Endothelial cell of umbilical vein (primary cell): Measurements from ENCODE around the gene LUZP4. TPM values are rescaled to one million over a fixed set of nuclear protein-coding genes. Genes with fewer than 3 reads are reported as not detected.

Source experiments
- BruUV-seq: library from RNA; stranded (reverse); fragments of 400-500 nt; replicated peaks from 2 replicates; lab custom pipeline; 2021; lab: Mats Ljungman, UMichigan
- CTCF ChIA-PET: fragments of 300-600, 350-600 bp; sonication (Branson Sonifier 250); formaldehyde crosslinking; loops from one replicate; lab custom pipeline; 2021; ENCODE audit warnings: antibody characterized with exemption, inconsistent platforms; lab: Charles Lee
- POLR2A ChIA-PET: fragments of 300-600, 350-600 bp; sonication (Branson Sonifier 250); formaldehyde crosslinking; loops from one replicate; lab custom pipeline; 2021; ENCODE audit warnings: antibody characterized with exemption, inconsistent platforms; lab: Charles Lee
- DNase-seq: peaks from one replicate; pipeline ENCODE4 v3.0.0-alpha.2; 2011; ENCODE audit warnings: low read depth, low spot score
- FAIRE-seq: peaks from 2 replicates; lab custom pipeline; 2011; peaks lifted over from hg19 to GRCh38; lab: Jason Lieb, UNC
- H2AFZ ChIP-seq: 2 replicates; pipeline ENCODE4 v1.6.0; 2012; ENCODE audit warnings: low read depth, low read length, control low read depth, inconsistent platforms
- H3K27ac ChIP-seq: 2 replicates; pipeline ENCODE4 v1.5.1; 2011; ENCODE audit warnings: low read depth, mild to moderate bottlenecking, control low read depth, low read length, moderate library complexity; ENCODE audit not compliant: insufficient read depth
- H3K27me3 ChIP-seq, 2 experiments: 2 replicates each; pipeline versions ENCODE4 v1.6.0 to v1.6.1; 2011; ENCODE audit warnings: low read length in 2 of 2, mixed read lengths in 1 of 2; ENCODE audit not compliant: control insufficient read depth in 2 of 2, insufficient read depth in 2 of 2
- H3K36me3 ChIP-seq, 2 experiments: 2 replicates in 1 of 2; 3 replicates in 1 of 2; pipeline ENCODE4 v1.5.1; 2011; ENCODE audit warnings: low read length in 2 of 2, mild to moderate bottlenecking in 1 of 2, moderate library complexity in 1 of 2; ENCODE audit not compliant: control insufficient read depth in 2 of 2, insufficient read depth in 2 of 2; ENCODE audit errors: extremely low read depth in 1 of 2
- H3K4me1 ChIP-seq: 3 replicates; pipeline ENCODE4 v1.5.1; 2011; ENCODE audit warnings: mild to moderate bottlenecking, low read length; ENCODE audit not compliant: control insufficient read depth, insufficient read depth; ENCODE audit errors: extremely low read depth
- H3K4me2 ChIP-seq: 2 replicates; pipeline ENCODE4 v1.6.1; 2011; ENCODE audit warnings: low read length, control low read depth, mixed read lengths; ENCODE audit not compliant: insufficient read depth
- H3K4me3 ChIP-seq, 3 experiments: fragments of 200-600 bp in 1 of 3; sonication (generic), shearing (Covaris generic) in 1 of 3; replicated peaks in 1 of 3; 2 replicates each; pipeline ENCODE4 v1.5.1; 2011 to 2016; ENCODE audit warnings: control low read depth in 3 of 3, low read length in 3 of 3, mild to moderate bottlenecking in 2 of 3, inconsistent platforms in 1 of 3, low read depth in 1 of 3, moderate library complexity in 1 of 3; ENCODE audit not compliant: insufficient read depth in 1 of 3
- H3K79me2 ChIP-seq: 2 replicates; pipeline ENCODE4 v1.6.0; 2012; ENCODE audit warnings: low read length, inconsistent platforms; ENCODE audit not compliant: control insufficient read depth, insufficient read depth
- H3K9ac ChIP-seq: replicated peaks from 2 replicates; pipeline ENCODE3; 2011; ENCODE audit warnings: low read length, control low read depth; ENCODE audit not compliant: insufficient read depth; ENCODE audit errors: extremely low read depth
- H3K9me1 ChIP-seq: replicated peaks from 3 replicates; pipeline ENCODE4 v1.6.0; 2011; ENCODE audit warnings: mild to moderate bottlenecking, low read length; ENCODE audit not compliant: control insufficient read depth, insufficient read depth; ENCODE audit errors: extremely low read depth
- H3K9me3 ChIP-seq: replicated peaks from 2 replicates; pipeline ENCODE4 v1.5.1; 2012; ENCODE audit warnings: low read length, inconsistent platforms; ENCODE audit not compliant: control insufficient read depth, insufficient read depth
- H4K20me1 ChIP-seq: replicated peaks from 2 replicates; pipeline ENCODE3; 2011; ENCODE audit warnings: mild to moderate bottlenecking, low read length; ENCODE audit not compliant: control insufficient read depth, insufficient read depth; ENCODE audit errors: extremely low read depth
- CTCF ChIP-seq, 2 donors: IDR thresholded peaks; 1 replicate in 1 of 2; 2 replicates in 1 of 2; pipeline ENCODE4 v1.5.1; 2011; ENCODE audit warnings: low read length in 2 of 2, mild to moderate bottlenecking in 2 of 2, moderate library complexity in 2 of 2, control low read depth in 1 of 2, inconsistent platforms in 1 of 2, low read depth in 1 of 2; ENCODE audit not compliant: insufficient read depth in 1 of 2; ENCODE audit errors: extremely low read depth in 1 of 2
- EZH2 ChIP-seq: IDR thresholded peaks from 2 replicates; pipeline ENCODE4 v1.6.1; 2012; ENCODE audit warnings: borderline replicate concordance, low read depth, mild to moderate bottlenecking, moderate library complexity, low read length, inconsistent platforms; ENCODE audit not compliant: severe bottlenecking
- FOS ChIP-seq: IDR thresholded peaks from 2 replicates; pipeline ENCODE4 v1.6.1; 2011; ENCODE audit warnings: mild to moderate bottlenecking, low read length, moderate library complexity, borderline replicate concordance; ENCODE audit not compliant: insufficient read depth
- GATA2 ChIP-seq: IDR thresholded peaks from 2 replicates; pipeline ENCODE4 v1.7.0; 2011; ENCODE audit warnings: low read depth, mild to moderate bottlenecking, moderate library complexity, mixed read lengths, low read length; ENCODE audit not compliant: insufficient read length, insufficient read depth
- JUN ChIP-seq: IDR thresholded peaks from 2 replicates; pipeline ENCODE4 v1.6.1; 2011; ENCODE audit warnings: borderline replicate concordance, low read depth; ENCODE audit not compliant: insufficient read length, insufficient read depth
- MAX ChIP-seq: IDR thresholded peaks from 2 replicates; pipeline ENCODE4 v1.6.1; 2011; ENCODE audit not compliant: insufficient read depth, insufficient read length
- MYC ChIP-seq: IDR thresholded peaks from one replicate; pipeline ENCODE4 v1.6.1; 2011; ENCODE audit warnings: mild to moderate bottlenecking, low read depth, low read length
- POLR2A ChIP-seq: IDR thresholded peaks from 2 replicates; pipeline ENCODE4 v1.6.1; 2012; ENCODE audit warnings: low read depth, mild to moderate bottlenecking, control low read depth, low read length
- POLR2AphosphoS5 ChIP-seq: IDR thresholded peaks from 2 replicates; pipeline ENCODE4 v1.6.1; 2012; ENCODE audit warnings: low read depth, mild to moderate bottlenecking, control low read depth, low read length, moderate library complexity; ENCODE audit not compliant: insufficient read depth
- dilution Hi-C: fragments of 300-500 bp; cut with MboI; formaldehyde crosslinking; loops from one replicate; pipeline ENCODE4 v1.15.0; 2019; ENCODE audit warnings: low sequenced_read_pairs; ENCODE audit not compliant: extremely low pct_ligation_motif_present
- intact Hi-C: fragments of 100-400 bp; cut with micrococcal nuclease; formaldehyde crosslinking; loops from one replicate; pipeline ENCODE4 v1.10.0; 2022
- polyA plus RNA-seq, 4 experiments: library from polyadenylated mRNA; depleted of rRNA in 3 of 4; stranded (reverse) in 3 of 4; unstranded in 1 of 4; fragments of >200 nt; gene quantifications; 2 replicates each; pipeline versions ENCODE4 v1.2.1 to v1.2.3, GENCODE V29; 2011 to 2012; ENCODE audit warnings: missing spikeins in 1 of 4
- total RNA-seq: library from RNA; stranded (reverse); gene quantifications from 2 replicates; pipeline ENCODE4 v1.2.3, GENCODE V29; 2021

Gene LUZP4
- total and polyA plus RNA-seq, 2 donors (not counting 3 experiments of a cell fraction or from before 2014, with no cell fraction given) = not detected

DNA sequence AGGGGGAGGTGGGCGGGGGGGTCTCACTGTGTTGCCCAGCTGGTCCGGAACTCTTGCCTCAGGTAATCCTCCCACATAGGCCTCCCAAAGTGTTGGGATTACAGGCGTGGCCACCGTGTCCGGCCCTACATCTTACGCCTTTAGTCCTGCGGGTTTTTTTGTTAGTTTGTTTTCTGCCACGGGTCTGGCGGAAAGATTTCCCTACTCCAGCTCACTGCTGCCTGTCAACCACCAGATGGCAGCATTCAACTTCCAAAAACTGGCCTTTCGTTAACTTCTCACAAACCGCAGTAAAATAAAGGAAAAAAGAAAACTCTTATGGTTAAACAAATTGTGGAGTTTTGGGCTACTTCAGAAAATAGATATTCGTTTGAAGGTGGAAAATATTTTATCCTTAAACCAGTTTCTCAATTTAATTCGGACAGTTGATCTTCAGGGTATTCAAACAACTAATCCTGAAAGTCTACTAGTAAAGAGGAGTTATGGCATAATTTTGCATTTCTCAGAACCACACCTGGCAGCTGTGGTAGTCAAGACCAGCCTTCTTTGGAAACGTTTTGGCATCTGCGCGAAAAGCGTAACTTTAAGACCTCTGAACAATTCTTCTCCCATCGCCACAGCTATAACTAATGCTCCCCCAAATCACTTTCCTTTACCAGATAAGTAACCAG lies 41.1 kb downstream of the LUZP4 start:
- H3K9me3 ChIP-seq = no peaks in the 10 kb centered on the region
- dilution Hi-C loops (no loop called here), intact Hi-C loops (loop anchor here (1.0 to 2.0 kb wide), 5 partner anchors 232 to 360 kb away; no protein-coding TSS in a partner anchor)
- H3K36me3 ChIP-seq = no peaks in the 10 kb centered on the region
- H3K4me3 ChIP-seq = peak overlapping the region in 1 of 3 experiments; percentile 21
- no peak overlapping the region for H3K27ac ChIP-seq
- no peak overlapping the region for H3K4me2 ChIP-seq
- ChIA-PET POLR2A (no interaction called here), CTCF (interaction anchor here (0.6 to 5.9 kb wide), 20 partner anchors 15 to 360 kb away, joined by 3 to 53 read pairs (median 4); partner anchors contain the start of gene PLS3)
- BruUV-seq = no TSS peak
- no peaks in the 10 kb centered on the region for H3K27me3 ChIP-seq
- H3K4me1 ChIP-seq = no peaks in the 10 kb centered on the region
- no peaks in the 10 kb centered on the region for H3K79me2 ChIP-seq
- no peaks in the 10 kb centered on the region for H3K9me1 ChIP-seq
- DNase-seq = peak; percentile 65
- peak overlapping the region; percentile 16 for H3K9ac ChIP-seq
- TF ChIP-seq CTCF (IDR thresholded peaks at IDR 0.05; ENCODE audit: extremely low read depth in 1 of 2, insufficient read depth in 1 of 2, low read depth in 1 of 2, low read length in 2 of 2) = peak; percentile 52 to 55
- no peak for TF ChIP-seq JUN
- peak; percentile 98 for FAIRE-seq
- H4K20me1 ChIP-seq = no peaks in the 10 kb centered on the region
- peak overlapping the region; percentile 54 for H2AFZ ChIP-seq

- dilution Hi-C loops (no loop called here), intact Hi-C loops (no loop called here)
- CTCF ChIA-PET = interaction anchor here (5.9 kb wide), 1 partner anchor 348 kb away, joined by 53 read pairs; no protein-coding TSS in a partner anchor
- Histone ChIP-seq H3K27ac (no peak overlapping the region), H3K4me1 (no peaks in the 10 kb centered on the region), H4K20me1 (no peaks in the 10 kb centered on the region), H3K9ac (no peak overlapping the region), H3K4me2 (no peak overlapping the region), H3K9me3 (no peaks in the 10 kb centered on the region), H3K36me3 (no peaks in the 10 kb centered on the region), H3K79me2 (no peaks in the 10 kb centered on the region), H3K4me3 (no peak overlapping the region), H3K27me3 (no peaks in the 10 kb centered on the region), H2AFZ (no peak overlapping the region), H3K9me1 (no peaks in the 10 kb centered on the region)
- FAIRE-seq (no peak), DNase-seq (no peak)
- POLR2A ChIA-PET = no interaction called here
- BruUV-seq = no TSS peak
- TF ChIP-seq POLR2A = no peak
- TF ChIP-seq EZH2 = no peak
- TF ChIP-seq CTCF (IDR thresholded peaks at IDR 0.05; ENCODE audit: extremely low read depth in 1 of 2, insufficient read depth in 1 of 2, low read depth in 1 of 2, low read length in 2 of 2) = no peak
- no peak for TF ChIP-seq GATA2
- TF ChIP-seq MAX = no peak
- TF ChIP-seq MYC = no peak
- no peak for TF ChIP-seq FOS
- TF ChIP-seq POLR2AphosphoS5 = no peak
- TF ChIP-seq JUN = no peak
These were observed 43.3 kb downstream of the LUZP4 start for GRCh38 chrX:115332832-115333231.
